ENCODE results near the gene TXLNG.

The TXLNG gene

DNA sequence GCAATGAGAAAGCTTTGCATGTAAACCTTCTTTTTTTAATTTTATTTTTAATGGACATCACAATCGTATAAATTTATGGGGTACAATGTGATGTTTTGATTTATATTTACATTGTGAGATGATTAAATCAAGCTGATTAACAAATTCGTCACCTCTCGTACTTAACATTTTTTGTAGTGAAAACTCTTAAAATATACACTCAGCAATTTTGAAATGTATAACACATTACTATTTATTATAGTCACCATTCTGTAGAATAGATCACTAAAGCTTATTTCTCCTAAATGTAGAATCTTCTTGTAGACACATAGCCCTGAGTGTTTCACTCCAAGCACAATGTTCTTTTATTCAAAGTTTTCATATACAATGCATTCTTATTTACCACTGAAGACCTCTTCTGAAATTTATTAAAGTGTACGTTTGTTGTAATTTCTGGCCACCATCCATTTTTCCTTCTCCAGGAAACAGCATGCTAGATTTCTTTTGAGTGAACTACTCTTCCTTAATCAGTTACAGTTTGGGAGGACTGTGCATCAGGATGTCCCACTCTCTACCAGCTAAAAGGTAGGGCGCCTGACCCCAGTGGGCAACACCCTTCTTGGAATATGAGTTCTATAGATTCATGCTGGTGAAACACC, 88.3 kb downstream of the TXLNG start:
- DNase-seq (ENCODE audit: low read depth) = no peak

DNA sequence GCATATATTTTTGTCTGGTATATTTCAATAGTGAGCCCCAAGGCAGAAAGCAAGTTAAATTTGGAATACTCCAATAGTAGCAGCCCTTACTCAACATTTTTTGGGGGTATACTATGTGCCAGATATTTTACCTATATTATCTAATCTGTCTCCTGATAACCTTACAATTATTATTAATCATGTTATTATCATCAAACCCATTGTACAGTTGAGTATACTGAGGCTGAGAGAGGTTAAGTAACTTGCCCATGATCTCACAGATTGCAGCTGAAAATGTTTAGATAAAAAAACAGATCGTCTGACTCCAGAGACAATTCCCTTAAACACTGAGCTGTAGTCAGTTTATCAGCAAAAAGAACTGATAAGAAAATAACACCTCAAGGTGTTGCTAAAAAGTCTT, 90.4 kb downstream of the TXLNG start:
- DNase-seq (ENCODE audit: low read depth) = no peak

- no peak for DNase-seq (ENCODE audit: low read depth)
Observed at GRCh38 chrX:16882169-16882568, 95.9 kb downstream of the TXLNG start.

GRCh38 chrX:16882702-16883486, 96.6 kb downstream of the TXLNG start:
- no peak for DNase-seq (ENCODE audit: low read depth)

DNA sequence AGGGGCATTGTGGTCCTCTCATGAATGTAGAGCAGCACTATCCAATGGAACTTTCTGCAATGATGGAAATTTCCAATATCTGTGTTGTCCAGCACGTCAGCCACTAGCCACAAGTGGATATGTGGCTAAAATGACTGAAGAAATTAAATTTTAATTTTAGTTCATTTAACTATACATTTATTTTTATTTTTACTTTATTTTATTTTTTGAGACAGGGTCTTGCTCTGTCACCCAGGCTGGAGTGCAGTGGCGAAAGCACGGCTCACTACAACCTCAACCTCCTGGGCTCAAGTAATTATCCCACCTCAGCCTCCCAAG, 97.2 kb downstream of the TXLNG start:
- DNase-seq (ENCODE audit: low read depth) = no peak

DNA sequence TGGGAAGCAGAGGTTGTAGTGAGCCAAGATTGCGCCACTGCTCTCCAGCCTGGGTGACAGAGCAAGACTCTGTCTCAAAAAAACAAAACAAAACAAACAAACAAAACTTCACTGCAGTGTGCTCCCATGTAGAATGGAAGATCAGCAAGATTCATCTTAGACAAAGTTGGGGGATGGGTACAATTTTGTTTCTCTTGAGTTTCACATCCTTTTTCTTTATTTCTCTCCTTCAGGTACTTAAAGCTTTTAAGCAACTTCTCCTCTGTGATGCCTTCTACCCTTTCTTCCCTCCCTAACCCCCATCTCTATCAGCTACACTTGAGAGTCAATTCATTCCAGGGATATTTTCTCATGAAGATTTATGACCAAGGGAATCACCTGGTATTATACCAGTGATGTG, 99.4 kb downstream of the TXLNG start:
- DNase-seq (ENCODE audit: low read depth) = no peak

- peak; percentile 29 for DNase-seq (ENCODE audit: low read depth)
Observed at GRCh38 chrX:16892504-16893362, 106.5 kb downstream of the TXLNG start.

All from activated T-helper 1 cell treated with Interleukin-2 at 50 U/mL for 16 hours (primary cell).